ENCODE measurements around the gene ADAMTS6. TPM values are rescaled to one million over a fixed set of nuclear protein-coding genes. Genes with fewer than 3 reads are reported as not detected.

ADAMTS6 gene
- total RNA-seq, 1 experiment from 2014 or later, result 2.8 TPM

- ATAC-seq (no peak), DNase-seq (ENCODE audit: low spot score) (no peak)
- CTCF ChIA-PET, result no interaction called here
- Mint-ChIP-seq H3K27me3 (ENCODE audit: low read depth) (no peaks in the 10 kb centered on the region), H3K4me1 (peaks cover 27% of the 10 kb centered on the region), H3K27ac (no peak overlapping the region), H3K4me3 (no peak overlapping the region), H3K36me3 (no peaks in the 10 kb centered on the region), H3K9me3 (no peaks in the 10 kb centered on the region)
- no peak for TF ChIP-seq ZSCAN18 (CRISPR knock-in tag; IDR thresholded peaks at IDR 0.05)
- no peak for TF ChIP-seq HMGA2 (CRISPR knock-in tag; IDR thresholded peaks at IDR 0.05)
- POLR2A ChIA-PET, result no interaction called here
These were observed 213.2 kb downstream of the ADAMTS6 start for GRCh38 chr5:65268525-65268924.

DNA sequence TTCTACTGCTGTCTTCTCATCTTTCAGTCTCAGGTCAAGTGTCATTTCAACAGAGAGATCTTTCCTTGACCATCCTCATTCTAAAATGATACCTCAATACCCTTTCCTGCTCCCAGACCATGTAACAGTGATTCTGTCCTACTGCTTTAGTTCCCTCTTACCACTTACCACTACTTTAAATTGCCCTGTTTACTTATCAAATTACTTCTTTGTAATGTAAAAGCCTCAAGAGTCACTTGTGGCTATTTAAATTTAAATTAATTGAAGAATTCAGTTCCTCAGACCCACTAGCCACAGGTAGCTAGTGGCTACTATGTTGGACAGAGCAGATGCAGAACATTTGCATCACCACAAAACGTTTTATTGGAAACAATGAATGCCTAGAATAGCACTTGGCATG lies 217.3 kb downstream of the ADAMTS6 start:
- Mint-ChIP-seq H3K27ac (peak overlapping the region; percentile 34), H3K36me3 (no peaks in the 10 kb centered on the region), H3K9me3 (peaks cover 1% of the 10 kb centered on the region; the same call in 1 of the 2 replicates), H3K4me3 (peak overlapping the region; percentile 35), H3K4me1 (peaks cover 54% of the 10 kb centered on the region), H3K27me3 (ENCODE audit: low read depth) (no peaks in the 10 kb centered on the region)
- DNase-seq (ENCODE audit: low spot score), result no peak
- ChIA-PET POLR2A (no interaction called here), CTCF (no interaction called here)
- peak; percentile 91 for ATAC-seq
- no peak for TF ChIP-seq NFE2L1 (CRISPR knock-in tag; IDR thresholded peaks at IDR 0.05)

DNA sequence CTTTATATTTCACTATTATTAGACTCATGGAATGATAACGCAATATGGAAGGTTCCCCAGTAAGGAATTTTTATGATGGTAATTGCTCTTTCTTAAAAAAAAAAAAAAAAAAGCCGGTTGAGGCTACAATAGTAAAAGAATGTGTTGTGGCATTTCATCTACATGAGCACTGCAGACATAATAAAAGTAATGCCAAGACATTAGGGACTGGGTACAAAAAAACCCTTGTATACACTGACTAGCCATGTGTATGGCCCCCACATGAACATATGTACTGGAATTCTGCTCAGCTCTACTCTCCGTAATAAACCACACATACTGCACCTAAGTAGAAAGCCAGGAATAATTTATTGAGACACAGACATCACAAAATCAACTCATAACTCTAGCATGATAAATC lies 218.4 kb downstream of the ADAMTS6 start:
- no peaks in the 10 kb centered on the region for H3K36me3 Mint-ChIP-seq
- no peak overlapping the region for H3K27ac Mint-ChIP-seq
- H3K4me3 Mint-ChIP-seq, result no peak overlapping the region
- peaks cover 8% of the 10 kb centered on the region for H3K9me3 Mint-ChIP-seq
- no peaks in the 10 kb centered on the region for H3K27me3 Mint-ChIP-seq (ENCODE audit: low read depth)
- POLR2A ChIA-PET, result no interaction called here
- no peak for DNase-seq (ENCODE audit: low spot score)
- TF ChIP-seq JAZF1 (CRISPR knock-in tag; IDR thresholded peaks at IDR 0.05), result no peak
- TF ChIP-seq E2F4 (CRISPR knock-in tag; IDR thresholded peaks at IDR 0.05; ENCODE audit: borderline replicate concordance, low read depth), result no peak
- TF ChIP-seq GTF2I (CRISPR knock-in tag; conservative IDR thresholded peaks at IDR 0.05), result no peak
- TF ChIP-seq NR3C1 (CRISPR knock-in tag; conservative IDR thresholded peaks at IDR 0.05; ENCODE audit: low read depth), result no peak
- no peak for TF ChIP-seq ZNF138 (CRISPR knock-in tag; conservative IDR thresholded peaks at IDR 0.05)
- TF ChIP-seq SMAD4 (CRISPR knock-in tag; IDR thresholded peaks at IDR 0.05), result no peak
- TF ChIP-seq TEAD1 (CRISPR knock-in tag; IDR thresholded peaks at IDR 0.05), result no peak
- TF ChIP-seq, protein P1, sequence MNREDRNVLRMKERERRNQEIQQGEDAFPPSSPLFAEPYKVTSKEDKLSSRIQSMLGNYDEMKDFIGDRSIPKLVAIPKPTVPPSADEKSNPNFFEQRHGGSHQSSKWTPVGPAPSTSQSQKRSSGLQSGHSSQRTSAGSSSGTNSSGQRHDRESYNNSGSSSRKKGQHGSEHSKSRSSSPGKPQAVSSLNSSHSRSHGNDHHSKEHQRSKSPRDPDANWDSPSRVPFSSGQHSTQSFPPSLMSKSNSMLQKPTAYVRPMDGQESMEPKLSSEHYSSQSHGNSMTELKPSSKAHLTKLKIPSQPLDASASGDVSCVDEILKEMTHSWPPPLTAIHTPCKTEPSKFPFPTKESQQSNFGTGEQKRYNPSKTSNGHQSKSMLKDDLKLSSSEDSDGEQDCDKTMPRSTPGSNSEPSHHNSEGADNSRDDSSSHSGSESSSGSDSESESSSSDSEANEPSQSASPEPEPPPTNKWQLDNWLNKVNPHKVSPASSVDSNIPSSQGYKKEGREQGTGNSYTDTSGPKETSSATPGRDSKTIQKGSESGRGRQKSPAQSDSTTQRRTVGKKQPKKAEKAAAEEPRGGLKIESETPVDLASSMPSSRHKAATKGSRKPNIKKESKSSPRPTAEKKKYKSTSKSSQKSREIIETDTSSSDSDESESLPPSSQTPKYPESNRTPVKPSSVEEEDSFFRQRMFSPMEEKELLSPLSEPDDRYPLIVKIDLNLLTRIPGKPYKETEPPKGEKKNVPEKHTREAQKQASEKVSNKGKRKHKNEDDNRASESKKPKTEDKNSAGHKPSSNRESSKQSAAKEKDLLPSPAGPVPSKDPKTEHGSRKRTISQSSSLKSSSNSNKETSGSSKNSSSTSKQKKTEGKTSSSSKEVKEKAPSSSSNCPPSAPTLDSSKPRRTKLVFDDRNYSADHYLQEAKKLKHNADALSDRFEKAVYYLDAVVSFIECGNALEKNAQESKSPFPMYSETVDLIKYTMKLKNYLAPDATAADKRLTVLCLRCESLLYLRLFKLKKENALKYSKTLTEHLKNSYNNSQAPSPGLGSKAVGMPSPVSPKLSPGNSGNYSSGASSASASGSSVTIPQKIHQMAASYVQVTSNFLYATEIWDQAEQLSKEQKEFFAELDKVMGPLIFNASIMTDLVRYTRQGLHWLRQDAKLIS (CRISPR knock-in tag; IDR thresholded peaks at IDR 0.05; ENCODE audit: borderline replicate concordance), result no peak
- TF ChIP-seq, protein P2, sequence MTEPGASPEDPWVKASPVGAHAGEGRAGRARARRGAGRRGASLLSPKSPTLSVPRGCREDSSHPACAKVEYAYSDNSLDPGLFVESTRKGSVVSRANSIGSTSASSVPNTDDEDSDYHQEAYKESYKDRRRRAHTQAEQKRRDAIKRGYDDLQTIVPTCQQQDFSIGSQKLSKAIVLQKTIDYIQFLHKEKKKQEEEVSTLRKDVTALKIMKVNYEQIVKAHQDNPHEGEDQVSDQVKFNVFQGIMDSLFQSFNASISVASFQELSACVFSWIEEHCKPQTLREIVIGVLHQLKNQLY (CRISPR knock-in tag; IDR thresholded peaks at IDR 0.05), result no peak
- TF ChIP-seq, protein P3, sequence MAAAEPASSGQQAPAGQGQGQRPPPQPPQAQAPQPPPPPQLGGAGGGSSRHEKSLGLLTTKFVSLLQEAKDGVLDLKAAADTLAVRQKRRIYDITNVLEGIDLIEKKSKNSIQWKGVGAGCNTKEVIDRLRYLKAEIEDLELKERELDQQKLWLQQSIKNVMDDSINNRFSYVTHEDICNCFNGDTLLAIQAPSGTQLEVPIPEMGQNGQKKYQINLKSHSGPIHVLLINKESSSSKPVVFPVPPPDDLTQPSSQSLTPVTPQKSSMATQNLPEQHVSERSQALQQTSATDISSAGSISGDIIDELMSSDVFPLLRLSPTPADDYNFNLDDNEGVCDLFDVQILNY (CRISPR knock-in tag; IDR thresholded peaks at IDR 0.05), result no peak
- no peak for TF ChIP-seq OVOL2 (CRISPR knock-in tag; IDR thresholded peaks at IDR 0.05; ENCODE audit: borderline replicate concordance)
- TF ChIP-seq HMGXB4 (CRISPR knock-in tag; IDR thresholded peaks at IDR 0.05), result no peak
- TF ChIP-seq, protein P4, sequence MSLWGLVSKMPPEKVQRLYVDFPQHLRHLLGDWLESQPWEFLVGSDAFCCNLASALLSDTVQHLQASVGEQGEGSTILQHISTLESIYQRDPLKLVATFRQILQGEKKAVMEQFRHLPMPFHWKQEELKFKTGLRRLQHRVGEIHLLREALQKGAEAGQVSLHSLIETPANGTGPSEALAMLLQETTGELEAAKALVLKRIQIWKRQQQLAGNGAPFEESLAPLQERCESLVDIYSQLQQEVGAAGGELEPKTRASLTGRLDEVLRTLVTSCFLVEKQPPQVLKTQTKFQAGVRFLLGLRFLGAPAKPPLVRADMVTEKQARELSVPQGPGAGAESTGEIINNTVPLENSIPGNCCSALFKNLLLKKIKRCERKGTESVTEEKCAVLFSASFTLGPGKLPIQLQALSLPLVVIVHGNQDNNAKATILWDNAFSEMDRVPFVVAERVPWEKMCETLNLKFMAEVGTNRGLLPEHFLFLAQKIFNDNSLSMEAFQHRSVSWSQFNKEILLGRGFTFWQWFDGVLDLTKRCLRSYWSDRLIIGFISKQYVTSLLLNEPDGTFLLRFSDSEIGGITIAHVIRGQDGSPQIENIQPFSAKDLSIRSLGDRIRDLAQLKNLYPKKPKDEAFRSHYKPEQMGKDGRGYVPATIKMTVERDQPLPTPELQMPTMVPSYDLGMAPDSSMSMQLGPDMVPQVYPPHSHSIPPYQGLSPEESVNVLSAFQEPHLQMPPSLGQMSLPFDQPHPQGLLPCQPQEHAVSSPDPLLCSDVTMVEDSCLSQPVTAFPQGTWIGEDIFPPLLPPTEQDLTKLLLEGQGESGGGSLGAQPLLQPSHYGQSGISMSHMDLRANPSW (CRISPR knock-in tag; conservative IDR thresholded peaks at IDR 0.05; ENCODE audit: low read depth), result no peak
- no peak for TF ChIP-seq SP1 (CRISPR knock-in tag; conservative IDR thresholded peaks at IDR 0.05)
- no peak for TF ChIP-seq RORB (CRISPR knock-in tag; IDR thresholded peaks at IDR 0.05)
- TF ChIP-seq, protein P5, sequence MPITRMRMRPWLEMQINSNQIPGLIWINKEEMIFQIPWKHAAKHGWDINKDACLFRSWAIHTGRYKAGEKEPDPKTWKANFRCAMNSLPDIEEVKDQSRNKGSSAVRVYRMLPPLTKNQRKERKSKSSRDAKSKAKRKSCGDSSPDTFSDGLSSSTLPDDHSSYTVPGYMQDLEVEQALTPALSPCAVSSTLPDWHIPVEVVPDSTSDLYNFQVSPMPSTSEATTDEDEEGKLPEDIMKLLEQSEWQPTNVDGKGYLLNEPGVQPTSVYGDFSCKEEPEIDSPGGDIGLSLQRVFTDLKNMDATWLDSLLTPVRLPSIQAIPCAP (CRISPR knock-in tag; IDR thresholded peaks at IDR 0.05), result no peak
- ATAC-seq, result no peak
- H3K4me1 Mint-ChIP-seq, result peaks cover 56% of the 10 kb centered on the region
- CTCF ChIA-PET, result interaction anchor here (0.7 kb wide), 1 partner anchor 281 kb away, joined by 5 read pairs; no protein-coding TSS in a partner anchor
